HepG2 (cell line): ENCODE measurements around the gene ZNF554. TPM values are rescaled to one million over a fixed set of nuclear protein-coding genes. Genes with fewer than 3 reads are reported as not detected.
A peak's percentile ranks its signal among the peaks of the same experiment; 100 is the strongest.

Source experiments
- ASH2L ChIP-seq: fragments of 300-600, 200-600 bp; sonication (generic); IDR thresholded peaks from 2 replicates; pipeline ENCODE4 v1.7.0; 2017; ENCODE audit warnings: low read depth, mild to moderate bottlenecking, moderate library complexity, mixed read lengths, low read length; ENCODE audit not compliant: insufficient read length
- CEBPB ChIP-seq: IDR thresholded peaks from 2 replicates; pipeline ENCODE4 v1.6.1; 2011; ENCODE audit warnings: low read depth, low read length, improper control_type of control experiment, borderline replicate concordance
- MBNL3 ChIP-seq: fragments of 250-450 bp; sonication (Bioruptor Pico); conservative IDR thresholded peaks from 2 replicates; pipeline ENCODE4 v1.8.0; 2022; ENCODE audit warnings: mild to moderate bottlenecking, inconsistent platforms
- PLRG1 ChIP-seq: fragments of 450-650 bp; conservative IDR thresholded peaks from 2 replicates; pipeline ENCODE4 v1.6.1; 2016
- RAD21 ChIP-seq: fragments of 450-650 bp; formaldehyde crosslinking; IDR thresholded peaks from 2 replicates; pipeline ENCODE4 v1.5.0; 2020; ENCODE audit warnings: mild to moderate bottlenecking
- ZMYM3 ChIP-seq: sonication (generic); formaldehyde crosslinking; IDR thresholded peaks from 2 replicates; pipeline ENCODE4 v1.5.1; 2020; ENCODE audit warnings: mild to moderate bottlenecking, missing genetic modification reagents
- ZNF34 ChIP-seq: sonication (generic); formaldehyde crosslinking; IDR thresholded peaks from 2 replicates; pipeline ENCODE4 v1.4.0; 2020; ENCODE audit warnings: mild to moderate bottlenecking, missing genetic modification reagents, borderline replicate concordance
- ZNF563 ChIP-seq: sonication (generic); formaldehyde crosslinking; IDR thresholded peaks from 2 replicates; pipeline ENCODE4 v1.8.0; 2022; ENCODE audit warnings: mild to moderate bottlenecking, moderate library complexity, missing genetic modification reagents
- ZNF660 ChIP-seq: sonication (generic); formaldehyde crosslinking; IDR thresholded peaks from 2 replicates; pipeline ENCODE4 v1.5.1; 2020; ENCODE audit warnings: mild to moderate bottlenecking, low read depth, missing genetic modification reagents, borderline replicate concordance
- ZNF782 ChIP-seq: sonication (generic); formaldehyde crosslinking; IDR thresholded peaks from 2 replicates; pipeline ENCODE4 v1.4.0; 2020; ENCODE audit warnings: missing genetic modification reagents, mild to moderate bottlenecking, borderline replicate concordance
- ZNF891 ChIP-seq: sonication (generic); formaldehyde crosslinking; IDR thresholded peaks from 2 replicates; pipeline ENCODE4 v1.5.0; 2020; ENCODE audit warnings: mild to moderate bottlenecking, missing genetic modification reagents
- polyA plus RNA-seq, 8 experiments: library from polyadenylated mRNA; depleted of rRNA in 3 of 8; stranded (reverse) in 7 of 8; unstranded in 1 of 8; fragments of >200 nt; fragmentation: Illumina TruSeq in 4 of 8; extraction: Trizol in 4 of 8; gene quantifications; 2 replicates each; pipeline versions ENCODE4 v1.2.1 to v1.2.3, GENCODE V29; 2011 to 2016; ENCODE audit warnings: low read depth in 4 of 8, missing spikeins in 1 of 8, mixed read lengths in 1 of 8; ENCODE audit not compliant: insufficient read depth in 1 of 8
- total RNA-seq, 5 experiments: library from RNA; depleted of rRNA; stranded (reverse); fragments of >200 nt; fragmentation: Illumina TruSeq; extraction: Trizol; gene quantifications; 2 replicates each; pipeline ENCODE4 v1.2.3, GENCODE V29; 2016; ENCODE audit warnings: low read depth in 1 of 5
- TF ChIP-seq, protein P1 (sequence below): sonication (generic); formaldehyde crosslinking; IDR thresholded peaks from 2 replicates; pipeline ENCODE4 v1.9.0; 2021; ENCODE audit warnings: missing genetic modification reagents, borderline replicate concordance
- TF ChIP-seq, protein P2 (sequence below): sonication (generic); formaldehyde crosslinking; IDR thresholded peaks from 2 replicates; pipeline ENCODE4 v1.5.0; 2020; ENCODE audit warnings: mild to moderate bottlenecking, missing genetic modification reagents, borderline replicate concordance
- TF ChIP-seq, protein P3 (sequence below): sonication (generic); formaldehyde crosslinking; conservative IDR thresholded peaks from 2 replicates; pipeline ENCODE4 v1.4.0; 2020; ENCODE audit warnings: mild to moderate bottlenecking, missing genetic modification reagents, moderate library complexity

Gene ZNF554
- total and polyA plus RNA-seq, 2 of the 13 experiments (the other 11 are each of a cell fraction or from before 2014, with no cell fraction given), result 2.2 to 2.7 TPM

DNA sequence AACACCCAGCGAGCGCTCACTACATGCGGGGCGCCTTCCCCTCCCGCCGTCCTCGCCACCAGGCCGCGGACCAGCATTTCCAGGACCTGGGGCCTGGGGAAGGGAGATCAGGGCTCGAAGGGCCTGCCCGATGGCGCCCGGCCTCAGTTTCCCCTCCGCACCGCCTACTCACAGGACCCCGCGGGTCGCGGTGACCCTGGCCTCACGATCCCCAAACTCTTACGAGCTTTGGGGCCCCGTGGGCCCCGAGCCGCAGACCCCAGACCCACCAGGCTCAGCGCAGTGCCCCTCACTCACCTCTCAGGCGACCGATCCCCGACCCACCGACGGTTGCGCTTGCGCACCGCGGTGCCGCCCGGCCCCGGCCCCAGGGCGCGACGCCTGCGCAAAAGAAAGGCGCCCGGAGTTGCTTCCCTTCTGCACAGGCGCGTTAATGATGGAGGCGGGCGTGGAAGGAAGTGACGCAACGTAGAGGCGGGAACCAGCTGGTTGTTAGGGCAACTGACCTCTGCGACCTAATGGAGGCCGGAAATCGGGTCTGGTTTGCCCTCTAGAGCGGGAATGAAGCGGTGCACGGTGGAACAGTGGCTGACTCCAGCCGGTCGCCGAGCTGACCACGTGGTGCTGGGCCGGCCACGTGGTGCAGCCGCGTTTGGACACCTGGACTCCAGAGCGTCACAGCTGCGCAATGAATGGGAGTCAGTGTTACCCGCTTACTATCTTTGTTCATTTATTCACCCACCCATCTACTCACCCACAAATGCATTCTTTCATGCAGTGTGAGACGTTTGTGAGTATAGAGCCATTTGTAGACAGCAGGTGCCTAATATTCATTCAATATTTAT, 36.5 kb upstream of the ZNF554 start, which contains the start of gene SGTA (continued):
- TF ChIP-seq ZNF563 (CRISPR knock-in tag), result peak; percentile 96
- TF ChIP-seq RAD21, result peak; percentile 34
- no peak for TF ChIP-seq ZNF34 (CRISPR knock-in tag)
- no peak for TF ChIP-seq PLRG1
- TF ChIP-seq ZNF660 (CRISPR knock-in tag), result no peak
- TF ChIP-seq, protein P1, sequence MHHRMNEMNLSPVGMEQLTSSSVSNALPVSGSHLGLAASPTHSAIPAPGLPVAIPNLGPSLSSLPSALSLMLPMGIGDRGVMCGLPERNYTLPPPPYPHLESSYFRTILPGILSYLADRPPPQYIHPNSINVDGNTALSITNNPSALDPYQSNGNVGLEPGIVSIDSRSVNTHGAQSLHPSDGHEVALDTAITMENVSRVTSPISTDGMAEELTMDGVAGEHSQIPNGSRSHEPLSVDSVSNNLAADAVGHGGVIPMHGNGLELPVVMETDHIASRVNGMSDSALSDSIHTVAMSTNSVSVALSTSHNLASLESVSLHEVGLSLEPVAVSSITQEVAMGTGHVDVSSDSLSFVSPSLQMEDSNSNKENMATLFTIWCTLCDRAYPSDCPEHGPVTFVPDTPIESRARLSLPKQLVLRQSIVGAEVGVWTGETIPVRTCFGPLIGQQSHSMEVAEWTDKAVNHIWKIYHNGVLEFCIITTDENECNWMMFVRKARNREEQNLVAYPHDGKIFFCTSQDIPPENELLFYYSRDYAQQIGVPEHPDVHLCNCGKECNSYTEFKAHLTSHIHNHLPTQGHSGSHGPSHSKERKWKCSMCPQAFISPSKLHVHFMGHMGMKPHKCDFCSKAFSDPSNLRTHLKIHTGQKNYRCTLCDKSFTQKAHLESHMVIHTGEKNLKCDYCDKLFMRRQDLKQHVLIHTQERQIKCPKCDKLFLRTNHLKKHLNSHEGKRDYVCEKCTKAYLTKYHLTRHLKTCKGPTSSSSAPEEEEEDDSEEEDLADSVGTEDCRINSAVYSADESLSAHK (CRISPR knock-in tag), result peak; percentile 70; the same call in 1 of the 2 replicates
- peak; percentile 98 for TF ChIP-seq CEBPB
- TF ChIP-seq ZNF891, result peak; percentile 83; the same call in 1 of the 2 replicates
- TF ChIP-seq ZMYM3 (CRISPR knock-in tag), result no peak
- TF ChIP-seq, protein P2, sequence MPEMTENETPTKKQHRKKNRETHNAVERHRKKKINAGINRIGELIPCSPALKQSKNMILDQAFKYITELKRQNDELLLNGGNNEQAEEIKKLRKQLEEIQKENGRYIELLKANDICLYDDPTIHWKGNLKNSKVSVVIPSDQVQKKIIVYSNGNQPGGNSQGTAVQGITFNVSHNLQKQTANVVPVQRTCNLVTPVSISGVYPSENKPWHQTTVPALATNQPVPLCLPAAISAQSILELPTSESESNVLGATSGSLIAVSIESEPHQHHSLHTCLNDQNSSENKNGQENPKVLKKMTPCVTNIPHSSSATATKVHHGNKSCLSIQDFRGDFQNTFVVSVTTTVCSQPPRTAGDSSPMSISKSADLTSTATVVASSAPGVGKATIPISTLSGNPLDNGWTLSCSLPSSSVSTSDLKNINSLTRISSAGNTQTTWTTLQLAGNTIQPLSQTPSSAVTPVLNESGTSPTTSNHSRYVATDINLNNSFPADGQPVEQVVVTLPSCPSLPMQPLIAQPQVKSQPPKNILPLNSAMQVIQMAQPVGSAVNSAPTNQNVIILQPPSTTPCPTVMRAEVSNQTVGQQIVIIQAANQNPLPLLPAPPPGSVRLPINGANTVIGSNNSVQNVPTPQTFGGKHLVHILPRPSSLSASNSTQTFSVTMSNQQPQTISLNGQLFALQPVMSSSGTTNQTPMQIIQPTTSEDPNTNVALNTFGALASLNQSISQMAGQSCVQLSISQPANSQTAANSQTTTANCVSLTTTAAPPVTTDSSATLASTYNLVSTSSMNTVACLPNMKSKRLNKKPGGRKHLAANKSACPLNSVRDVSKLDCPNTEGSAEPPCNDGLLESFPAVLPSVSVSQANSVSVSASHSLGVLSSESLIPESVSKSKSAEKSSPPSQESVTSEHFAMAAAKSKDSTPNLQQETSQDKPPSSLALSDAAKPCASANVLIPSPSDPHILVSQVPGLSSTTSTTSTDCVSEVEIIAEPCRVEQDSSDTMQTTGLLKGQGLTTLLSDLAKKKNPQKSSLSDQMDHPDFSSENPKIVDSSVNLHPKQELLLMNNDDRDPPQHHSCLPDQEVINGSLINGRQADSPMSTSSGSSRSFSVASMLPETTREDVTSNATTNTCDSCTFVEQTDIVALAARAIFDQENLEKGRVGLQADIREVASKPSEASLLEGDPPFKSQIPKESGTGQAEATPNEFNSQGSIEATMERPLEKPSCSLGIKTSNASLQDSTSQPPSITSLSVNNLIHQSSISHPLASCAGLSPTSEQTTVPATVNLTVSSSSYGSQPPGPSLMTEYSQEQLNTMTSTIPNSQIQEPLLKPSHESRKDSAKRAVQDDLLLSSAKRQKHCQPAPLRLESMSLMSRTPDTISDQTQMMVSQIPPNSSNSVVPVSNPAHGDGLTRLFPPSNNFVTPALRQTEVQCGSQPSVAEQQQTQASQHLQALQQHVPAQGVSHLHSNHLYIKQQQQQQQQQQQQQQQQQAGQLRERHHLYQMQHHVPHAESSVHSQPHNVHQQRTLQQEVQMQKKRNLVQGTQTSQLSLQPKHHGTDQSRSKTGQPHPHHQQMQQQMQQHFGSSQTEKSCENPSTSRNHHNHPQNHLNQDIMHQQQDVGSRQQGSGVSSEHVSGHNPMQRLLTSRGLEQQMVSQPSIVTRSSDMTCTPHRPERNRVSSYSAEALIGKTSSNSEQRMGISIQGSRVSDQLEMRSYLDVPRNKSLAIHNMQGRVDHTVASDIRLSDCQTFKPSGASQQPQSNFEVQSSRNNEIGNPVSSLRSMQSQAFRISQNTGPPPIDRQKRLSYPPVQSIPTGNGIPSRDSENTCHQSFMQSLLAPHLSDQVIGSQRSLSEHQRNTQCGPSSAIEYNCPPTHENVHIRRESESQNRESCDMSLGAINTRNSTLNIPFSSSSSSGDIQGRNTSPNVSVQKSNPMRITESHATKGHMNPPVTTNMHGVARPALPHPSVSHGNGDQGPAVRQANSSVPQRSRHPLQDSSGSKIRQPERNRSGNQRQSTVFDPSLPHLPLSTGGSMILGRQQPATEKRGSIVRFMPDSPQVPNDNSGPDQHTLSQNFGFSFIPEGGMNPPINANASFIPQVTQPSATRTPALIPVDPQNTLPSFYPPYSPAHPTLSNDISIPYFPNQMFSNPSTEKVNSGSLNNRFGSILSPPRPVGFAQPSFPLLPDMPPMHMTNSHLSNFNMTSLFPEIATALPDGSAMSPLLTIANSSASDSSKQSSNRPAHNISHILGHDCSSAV (CRISPR knock-in tag), result peak; percentile 95; the same call in 1 of the 2 replicates
- TF ChIP-seq ZNF782 (CRISPR knock-in tag), result peak; percentile 86; the same call in 1 of the 2 replicates
- TF ChIP-seq, protein P3, sequence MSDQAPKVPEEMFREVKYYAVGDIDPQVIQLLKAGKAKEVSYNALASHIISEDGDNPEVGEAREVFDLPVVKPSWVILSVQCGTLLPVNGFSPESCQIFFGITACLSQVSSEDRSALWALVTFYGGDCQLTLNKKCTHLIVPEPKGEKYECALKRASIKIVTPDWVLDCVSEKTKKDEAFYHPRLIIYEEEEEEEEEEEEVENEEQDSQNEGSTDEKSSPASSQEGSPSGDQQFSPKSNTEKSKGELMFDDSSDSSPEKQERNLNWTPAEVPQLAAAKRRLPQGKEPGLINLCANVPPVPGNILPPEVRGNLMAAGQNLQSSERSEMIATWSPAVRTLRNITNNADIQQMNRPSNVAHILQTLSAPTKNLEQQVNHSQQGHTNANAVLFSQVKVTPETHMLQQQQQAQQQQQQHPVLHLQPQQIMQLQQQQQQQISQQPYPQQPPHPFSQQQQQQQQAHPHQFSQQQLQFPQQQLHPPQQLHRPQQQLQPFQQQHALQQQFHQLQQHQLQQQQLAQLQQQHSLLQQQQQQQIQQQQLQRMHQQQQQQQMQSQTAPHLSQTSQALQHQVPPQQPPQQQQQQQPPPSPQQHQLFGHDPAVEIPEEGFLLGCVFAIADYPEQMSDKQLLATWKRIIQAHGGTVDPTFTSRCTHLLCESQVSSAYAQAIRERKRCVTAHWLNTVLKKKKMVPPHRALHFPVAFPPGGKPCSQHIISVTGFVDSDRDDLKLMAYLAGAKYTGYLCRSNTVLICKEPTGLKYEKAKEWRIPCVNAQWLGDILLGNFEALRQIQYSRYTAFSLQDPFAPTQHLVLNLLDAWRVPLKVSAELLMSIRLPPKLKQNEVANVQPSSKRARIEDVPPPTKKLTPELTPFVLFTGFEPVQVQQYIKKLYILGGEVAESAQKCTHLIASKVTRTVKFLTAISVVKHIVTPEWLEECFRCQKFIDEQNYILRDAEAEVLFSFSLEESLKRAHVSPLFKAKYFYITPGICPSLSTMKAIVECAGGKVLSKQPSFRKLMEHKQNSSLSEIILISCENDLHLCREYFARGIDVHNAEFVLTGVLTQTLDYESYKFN (CRISPR knock-in tag), result peak; percentile 70
- no peak for TF ChIP-seq MBNL3 (CRISPR knock-in tag)
- peak; percentile 75 for TF ChIP-seq ASH2L
